GM18909 (cell line): ENCODE results near the gene LBHD2.
A peak's percentile ranks its signal among the peaks of the same experiment; 100 is the strongest.

Experiments
- ATAC-seq: cut with Tn5 transposase; IDR thresholded peaks from one replicate; pipeline ENCODE4 v1.9.1; 2021; ENCODE audit warnings: mild to moderate bottlenecking; ENCODE audit not compliant: unreplicated experiment, poor library complexity

LBHD2 gene

GRCh38 chr14:103089386-103090335, 5.7 kb downstream of the LBHD2 start:
- ATAC-seq: no peak

DNA sequence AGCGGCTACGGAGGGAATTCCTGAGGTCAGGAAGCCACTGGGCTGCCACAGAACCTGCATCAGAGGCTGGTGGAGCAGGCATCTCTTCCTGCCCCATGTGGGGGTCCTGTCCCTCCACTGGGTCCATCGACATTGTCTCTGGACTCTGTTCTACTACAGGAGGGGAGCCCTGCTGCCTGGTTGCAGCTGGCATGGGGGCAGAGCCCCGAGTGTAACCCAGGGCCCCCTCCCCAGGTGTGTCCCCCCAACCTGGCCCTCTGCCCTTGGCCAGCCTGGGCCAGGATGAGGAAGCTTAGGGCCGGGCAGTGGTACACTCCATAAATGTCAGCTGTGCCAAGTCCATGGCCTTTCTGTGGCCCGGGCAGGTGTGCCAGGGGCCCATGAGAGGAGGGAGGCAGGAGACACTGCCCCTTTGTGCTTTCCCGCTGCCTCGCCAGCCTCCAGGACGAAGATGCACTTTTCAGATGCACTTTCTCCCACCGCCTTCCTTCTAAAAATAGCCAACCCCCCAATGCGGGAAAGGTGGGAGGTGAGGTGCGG, 6.5 kb downstream of the LBHD2 start:
- ATAC-seq: no peak

DNA sequence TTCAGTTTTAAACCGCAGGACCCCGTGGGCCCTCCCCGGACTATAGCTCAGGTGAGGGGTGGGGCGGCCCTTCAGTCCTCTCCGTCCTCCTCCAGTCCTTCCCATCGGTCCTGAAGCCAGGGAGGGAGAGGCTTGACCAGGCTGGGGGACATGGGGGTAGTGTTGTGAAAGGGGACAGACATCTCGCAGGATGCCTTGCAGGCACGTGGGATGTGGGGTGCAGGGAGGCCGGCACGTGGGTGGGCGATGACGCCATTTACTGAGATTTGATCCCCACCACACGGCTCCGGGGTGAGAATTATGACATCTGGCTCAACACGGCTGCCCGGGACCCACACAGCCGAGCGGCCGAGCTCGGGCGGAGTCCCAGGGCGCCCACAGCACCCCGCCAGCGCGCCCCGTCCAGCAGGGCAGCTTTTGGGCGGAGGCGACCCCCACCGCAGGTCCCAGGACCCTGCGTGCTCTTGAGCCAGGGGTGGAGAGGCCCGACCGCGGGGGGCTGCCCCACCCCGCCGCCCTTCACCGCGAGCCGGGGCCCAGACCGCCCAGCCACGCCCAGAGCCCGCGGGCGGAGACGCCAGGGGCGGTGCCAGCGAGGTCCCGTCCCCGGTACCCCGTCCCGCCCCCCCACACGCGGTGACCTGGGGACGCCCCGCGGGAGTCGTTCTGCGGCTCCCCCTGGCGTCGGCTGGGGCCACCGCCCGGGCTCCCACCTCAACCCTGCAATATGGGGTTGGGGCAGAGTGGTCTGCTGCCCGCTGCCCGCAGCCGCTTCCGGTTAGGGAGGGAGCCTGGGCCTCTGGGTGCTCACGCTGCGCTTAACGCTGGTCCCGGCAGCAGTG, 7.3 kb downstream of the LBHD2 start:
- ATAC-seq: peak; percentile 48

DNA sequence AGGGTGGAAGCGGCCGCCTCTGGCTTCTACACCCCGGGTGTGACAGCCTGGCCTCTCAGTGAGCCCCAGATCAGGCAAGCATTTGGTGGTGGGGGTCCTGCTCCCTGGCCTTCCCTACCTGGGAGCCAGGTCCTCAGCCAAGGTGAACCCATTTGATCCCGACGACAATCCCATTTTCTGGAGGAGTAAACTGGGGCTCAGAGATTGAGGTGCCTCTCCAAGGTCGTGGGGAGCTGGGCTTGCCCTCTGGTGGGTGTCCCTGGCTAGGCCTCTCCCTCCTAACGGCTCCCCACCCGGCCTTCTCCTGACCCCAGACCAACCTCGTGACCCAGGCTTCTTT, 7.8 kb downstream of the LBHD2 start:
- no peak for ATAC-seq

GRCh38 chr14:103093856-103094405, 9.9 kb downstream of the LBHD2 start:
- no peak for ATAC-seq

DNA sequence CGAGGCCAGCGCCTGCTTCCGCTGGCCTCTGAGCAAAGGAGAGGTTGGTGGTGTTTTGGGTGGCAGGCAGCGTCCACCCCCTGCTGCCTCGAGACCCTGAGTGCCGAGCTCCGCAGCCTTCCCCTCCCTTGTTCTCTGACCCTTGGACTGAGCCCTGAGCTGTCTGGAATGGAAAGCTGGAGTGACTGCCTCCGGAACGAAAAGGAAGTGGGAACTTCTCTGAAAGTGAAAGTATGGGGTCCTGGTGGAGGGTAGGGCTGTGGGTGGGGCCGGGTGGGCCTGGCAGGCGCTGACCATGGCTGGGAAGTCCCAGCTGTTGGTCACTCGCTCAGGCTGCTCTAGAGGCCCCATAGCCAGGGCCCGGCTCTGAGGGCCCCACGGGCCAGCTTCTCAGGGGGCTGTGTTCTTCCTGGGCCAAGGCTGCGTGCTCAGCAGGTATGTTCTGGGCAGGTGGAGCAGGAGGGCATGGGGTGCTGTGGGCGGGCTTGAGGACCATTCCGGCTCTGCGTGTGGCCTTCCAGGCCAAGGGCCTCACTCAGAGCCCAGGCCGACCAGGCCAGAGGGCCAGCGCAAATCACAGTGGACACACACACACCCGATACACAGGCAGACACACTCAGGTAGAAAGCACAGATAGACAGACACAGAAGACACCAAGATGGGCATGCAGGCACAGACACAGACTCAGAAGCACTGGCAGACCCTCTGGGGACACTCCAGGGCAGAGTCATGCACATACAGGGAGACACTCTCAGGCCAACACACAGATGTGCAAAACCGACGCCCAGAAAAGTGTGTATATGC, 10.6 kb downstream of the LBHD2 start, which contains the start of gene EXOC3L4:
EXOC3L4 (plus strand) TSS at position 320 of the 804 bp plus-strand sequence. CDS start 5,495 bp downstream, outside the sequence.
- ATAC-seq: no peak

DNA sequence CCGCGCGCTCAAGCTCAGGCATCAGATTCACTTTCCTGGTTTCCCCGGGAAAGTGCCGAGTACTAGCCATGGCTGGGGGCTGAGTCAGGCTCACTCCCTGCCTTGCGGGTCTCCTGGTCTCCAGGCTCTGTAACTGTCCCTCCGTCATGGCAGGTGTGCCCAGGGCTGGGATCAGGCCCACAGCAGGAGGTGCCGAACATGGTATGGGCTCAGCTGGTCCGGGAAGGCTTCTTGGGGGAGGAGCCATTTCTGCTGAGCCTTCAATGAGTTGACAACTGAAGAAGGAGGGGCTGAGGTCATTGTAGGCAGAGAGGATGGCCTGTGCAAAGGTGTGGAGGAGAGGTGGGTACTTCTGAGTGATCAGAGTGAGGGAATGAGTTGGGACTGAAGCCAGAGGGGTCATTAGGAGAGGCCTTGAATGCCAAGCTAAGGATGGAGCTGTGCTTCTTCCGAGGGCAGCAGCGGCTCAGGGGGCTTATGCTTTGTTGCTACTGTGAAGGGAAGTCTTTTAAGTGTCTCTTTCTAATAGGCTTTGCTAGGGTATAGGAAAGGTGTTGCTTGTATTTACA, 11.3 kb downstream of the LBHD2 start:
- ATAC-seq: no peak

DNA sequence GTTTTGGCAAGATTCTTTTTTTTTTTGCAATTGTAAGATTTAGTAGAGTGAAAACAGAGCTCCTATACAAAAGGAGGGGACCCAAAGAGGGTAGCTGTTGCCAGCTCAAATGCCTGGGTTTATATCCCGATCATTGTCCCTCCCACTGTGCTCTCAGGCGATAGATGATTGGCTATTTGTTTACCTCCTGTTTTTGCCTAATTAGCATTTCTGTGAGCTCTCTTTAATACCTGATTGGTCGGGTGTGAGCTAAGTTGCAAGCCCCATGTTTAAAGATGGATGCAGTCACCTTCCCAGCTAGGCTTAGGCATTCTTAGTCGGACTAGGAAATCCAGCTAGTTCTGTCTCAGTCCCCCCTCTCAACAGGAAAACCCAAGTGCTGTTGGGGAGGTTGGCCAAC, 12.4 kb downstream of the LBHD2 start:
- ATAC-seq: no peak

DNA sequence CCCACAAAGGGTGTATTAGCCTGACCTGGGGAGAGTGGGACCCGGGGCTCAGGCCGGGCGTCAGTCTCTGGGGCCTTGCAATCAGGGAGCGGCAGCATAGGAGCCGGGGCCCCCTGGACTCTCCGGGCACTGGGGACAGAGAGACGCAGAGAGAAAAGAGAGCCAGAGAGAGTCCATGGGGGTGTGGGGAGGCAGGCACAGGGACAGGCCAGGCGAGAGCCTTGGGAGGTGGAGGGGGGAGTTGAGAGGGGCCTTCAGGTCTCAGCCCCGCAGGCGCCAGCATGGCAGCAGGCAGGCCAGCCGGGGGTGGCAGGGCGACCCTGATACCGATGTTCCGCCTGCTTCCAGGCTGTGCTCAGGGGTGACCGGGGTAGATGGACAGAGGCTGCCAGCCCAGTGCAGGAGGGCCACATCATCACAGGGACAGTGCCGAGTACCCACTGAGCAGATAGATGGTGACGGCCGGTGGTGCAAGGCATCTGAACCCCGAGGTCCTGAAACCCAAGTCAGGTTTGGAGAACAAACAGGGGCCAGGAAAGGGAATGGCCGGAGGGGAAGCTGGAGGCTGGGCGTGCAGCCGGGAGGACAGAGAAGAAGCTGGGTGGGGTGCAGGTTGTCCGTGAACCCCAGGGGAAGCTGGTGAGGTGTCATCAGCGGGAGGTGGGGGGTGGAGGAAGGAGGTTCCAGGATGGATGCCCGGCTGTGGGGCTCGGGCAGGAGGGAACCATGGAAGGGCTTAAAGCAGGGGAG, 13.4 kb downstream of the LBHD2 start:
- no peak for ATAC-seq

DNA sequence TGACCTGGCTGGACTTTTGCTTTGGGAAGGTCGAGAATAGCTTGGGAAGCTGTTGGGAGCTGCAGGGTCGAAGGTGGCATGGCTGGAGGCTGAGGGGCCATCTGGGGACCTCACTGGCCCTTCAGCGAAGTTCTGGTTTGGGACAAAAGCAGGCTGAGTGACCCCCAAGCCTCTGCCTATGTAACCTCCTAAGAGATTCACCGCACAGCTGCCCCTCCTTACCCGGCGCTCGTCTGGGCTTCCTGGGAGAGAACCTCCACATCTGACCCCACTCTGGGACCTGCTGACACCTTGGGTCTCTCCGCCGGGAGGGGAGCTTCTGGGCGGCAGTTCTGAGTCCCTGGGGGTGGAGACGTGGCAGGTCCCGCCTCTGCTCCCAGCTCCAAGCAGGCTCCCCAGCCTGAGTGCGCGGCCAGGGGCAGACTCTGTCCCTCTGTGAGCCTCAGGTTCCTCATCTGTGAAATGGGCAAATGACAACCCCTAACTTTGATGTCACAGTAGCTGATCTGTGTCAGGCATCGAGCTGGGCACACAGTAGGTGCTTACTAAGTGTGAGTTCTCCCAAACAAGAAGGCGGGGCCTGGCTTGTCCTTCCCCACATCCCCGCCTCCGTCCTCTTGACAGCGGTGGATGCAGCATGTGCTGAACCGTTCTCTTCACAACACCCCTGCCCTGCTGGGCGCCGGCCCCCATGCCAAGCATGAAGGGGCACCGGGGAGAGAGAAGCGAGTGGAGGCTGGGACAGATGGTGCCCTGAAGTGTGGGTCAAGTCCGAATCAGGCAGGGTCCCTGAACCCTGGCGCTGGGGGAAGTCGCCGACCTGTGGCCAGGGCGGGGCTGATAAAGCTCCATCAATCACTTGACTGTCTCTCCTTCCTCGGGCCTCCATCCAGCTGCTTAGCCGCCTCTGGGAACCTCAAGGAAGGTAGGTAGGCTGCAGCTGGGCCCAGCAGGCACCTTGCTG, 14.3 kb downstream of the LBHD2 start:
- no peak for ATAC-seq

DNA sequence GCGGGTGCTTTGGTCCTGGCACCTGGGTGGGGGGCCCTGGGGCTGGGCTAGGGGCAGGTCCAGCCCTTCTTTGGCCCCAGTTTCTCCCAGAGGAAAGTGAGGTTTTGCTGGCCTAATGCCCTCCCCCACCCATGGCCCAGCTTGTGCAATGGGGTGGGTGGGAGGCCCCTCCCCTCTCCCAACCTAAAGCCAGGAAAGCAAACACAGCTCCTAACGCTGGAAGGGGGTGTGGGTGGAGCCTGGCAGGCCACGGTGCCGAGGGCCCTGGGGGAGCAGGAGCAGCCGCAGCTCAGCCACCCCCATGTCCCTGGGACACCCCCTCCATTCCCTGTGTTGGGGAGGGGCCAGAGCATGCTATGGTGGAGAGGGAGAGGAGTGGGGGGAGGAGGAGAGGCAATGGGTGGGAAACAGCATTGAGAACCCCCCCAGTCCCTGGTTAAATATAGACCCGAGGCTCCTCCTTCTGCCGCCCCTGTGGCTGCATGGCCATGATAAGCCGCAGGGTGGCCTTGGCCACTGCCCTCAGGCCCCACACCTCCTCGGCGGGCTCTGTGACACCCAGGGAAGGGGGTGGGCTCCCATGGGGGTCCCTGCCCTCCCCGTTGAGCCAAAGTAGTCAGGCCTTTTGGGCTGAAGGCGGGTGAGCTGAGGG, 15.2 kb downstream of the LBHD2 start:
- no peak for ATAC-seq

GRCh38 chr14:103099733-103100280, 15.8 kb downstream of the LBHD2 start:
- no peak for ATAC-seq

GRCh38 chr14:103100281-103101121, 16.5 kb downstream of the LBHD2 start:
- peak; percentile 58 for ATAC-seq

GRCh38 chr14:103101257-103101962, 17.4 kb downstream of the LBHD2 start:
- no peak for ATAC-seq

DNA sequence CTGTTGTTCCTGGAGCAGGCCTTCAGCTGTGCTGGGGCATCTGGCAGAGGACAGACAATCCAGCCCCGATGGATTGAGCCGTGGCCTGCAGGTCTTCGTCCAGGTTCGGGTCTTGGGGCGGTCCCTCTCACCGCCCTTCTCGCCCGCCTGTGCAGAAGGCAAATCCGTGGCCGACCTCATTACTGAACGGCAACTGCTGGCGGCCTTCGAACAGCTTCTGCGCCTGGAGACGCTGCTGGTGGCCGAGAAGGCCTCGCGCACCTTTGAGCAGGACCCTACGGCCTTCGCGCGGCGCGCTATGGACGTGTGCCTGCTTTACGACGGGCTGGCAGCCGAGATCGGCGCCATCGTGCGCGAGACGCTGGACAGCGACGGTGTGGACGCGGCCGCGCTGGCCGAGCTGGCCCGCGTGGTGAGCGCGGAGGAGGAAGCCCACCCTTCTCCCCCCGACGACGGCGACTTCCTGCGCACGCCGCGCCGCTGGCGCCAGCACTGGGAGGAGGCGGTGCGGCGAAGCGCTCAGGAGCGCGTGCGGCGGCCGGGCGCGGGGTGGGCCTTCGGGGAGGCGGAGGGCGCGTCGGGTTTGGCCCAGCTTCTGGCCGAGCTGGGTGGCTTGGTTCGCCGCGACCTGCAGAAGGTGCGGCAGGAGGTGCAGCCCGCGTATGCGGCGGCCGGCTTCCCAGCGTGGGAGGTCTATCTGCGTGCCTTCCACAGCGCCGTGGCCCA, 18.1 kb downstream of the LBHD2 start:
- no peak for ATAC-seq
